Measurements from ENCODE around the gene TFR2.

- TF ChIP-seq, protein P1, sequence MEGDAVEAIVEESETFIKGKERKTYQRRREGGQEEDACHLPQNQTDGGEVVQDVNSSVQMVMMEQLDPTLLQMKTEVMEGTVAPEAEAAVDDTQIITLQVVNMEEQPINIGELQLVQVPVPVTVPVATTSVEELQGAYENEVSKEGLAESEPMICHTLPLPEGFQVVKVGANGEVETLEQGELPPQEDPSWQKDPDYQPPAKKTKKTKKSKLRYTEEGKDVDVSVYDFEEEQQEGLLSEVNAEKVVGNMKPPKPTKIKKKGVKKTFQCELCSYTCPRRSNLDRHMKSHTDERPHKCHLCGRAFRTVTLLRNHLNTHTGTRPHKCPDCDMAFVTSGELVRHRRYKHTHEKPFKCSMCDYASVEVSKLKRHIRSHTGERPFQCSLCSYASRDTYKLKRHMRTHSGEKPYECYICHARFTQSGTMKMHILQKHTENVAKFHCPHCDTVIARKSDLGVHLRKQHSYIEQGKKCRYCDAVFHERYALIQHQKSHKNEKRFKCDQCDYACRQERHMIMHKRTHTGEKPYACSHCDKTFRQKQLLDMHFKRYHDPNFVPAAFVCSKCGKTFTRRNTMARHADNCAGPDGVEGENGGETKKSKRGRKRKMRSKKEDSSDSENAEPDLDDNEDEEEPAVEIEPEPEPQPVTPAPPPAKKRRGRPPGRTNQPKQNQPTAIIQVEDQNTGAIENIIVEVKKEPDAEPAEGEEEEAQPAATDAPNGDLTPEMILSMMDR (IDR thresholded peaks at IDR 0.05), result no peak
- TF ChIP-seq POLR2A (IDR thresholded peaks at IDR 0.05), result no peak
These were observed 43.2 kb upstream of the TFR2 start for GRCh38 chr7:100684534-100685042.
